Hepatocyte (in vitro differentiated cells): Measurements from ENCODE around the gene TMEFF1.

Experiments
- EZH2 ChIP-seq: fragments of 200-600 bp; sonication (generic); IDR thresholded peaks from 2 replicates; pipeline ENCODE4 v1.6.1; 2016; ENCODE audit warnings: antibody characterized with exemption, mild to moderate bottlenecking, borderline replicate concordance
- TF ChIP-seq, protein P1 (sequence below): fragments of 200-600 bp; sonication (generic); IDR thresholded peaks from 2 replicates; pipeline ENCODE4 v1.5.1; 2016; ENCODE audit warnings: antibody characterized with exemption, mild to moderate bottlenecking; ENCODE audit not compliant: poor library complexity

GRCh38 chr9:100534401-100534800 lies 61.5 kb downstream of the TMEFF1 start:
- no peak for TF ChIP-seq EZH2
- TF ChIP-seq, protein P1, sequence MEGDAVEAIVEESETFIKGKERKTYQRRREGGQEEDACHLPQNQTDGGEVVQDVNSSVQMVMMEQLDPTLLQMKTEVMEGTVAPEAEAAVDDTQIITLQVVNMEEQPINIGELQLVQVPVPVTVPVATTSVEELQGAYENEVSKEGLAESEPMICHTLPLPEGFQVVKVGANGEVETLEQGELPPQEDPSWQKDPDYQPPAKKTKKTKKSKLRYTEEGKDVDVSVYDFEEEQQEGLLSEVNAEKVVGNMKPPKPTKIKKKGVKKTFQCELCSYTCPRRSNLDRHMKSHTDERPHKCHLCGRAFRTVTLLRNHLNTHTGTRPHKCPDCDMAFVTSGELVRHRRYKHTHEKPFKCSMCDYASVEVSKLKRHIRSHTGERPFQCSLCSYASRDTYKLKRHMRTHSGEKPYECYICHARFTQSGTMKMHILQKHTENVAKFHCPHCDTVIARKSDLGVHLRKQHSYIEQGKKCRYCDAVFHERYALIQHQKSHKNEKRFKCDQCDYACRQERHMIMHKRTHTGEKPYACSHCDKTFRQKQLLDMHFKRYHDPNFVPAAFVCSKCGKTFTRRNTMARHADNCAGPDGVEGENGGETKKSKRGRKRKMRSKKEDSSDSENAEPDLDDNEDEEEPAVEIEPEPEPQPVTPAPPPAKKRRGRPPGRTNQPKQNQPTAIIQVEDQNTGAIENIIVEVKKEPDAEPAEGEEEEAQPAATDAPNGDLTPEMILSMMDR, result no peak
